Tracheal epithelial cell (primary cell): ENCODE results near the gene ARHGAP27. TPM values are rescaled to one million over a fixed set of nuclear protein-coding genes. Genes with fewer than 3 reads are reported as not detected.

Experiments used
- total RNA-seq: library from RNA; depleted of rRNA; stranded (reverse); fragments of >200 nt; gene quantifications from 2 replicates; pipeline ENCODE4 v1.2.1, GENCODE V29; 2014

Gene ARHGAP27, protein sequence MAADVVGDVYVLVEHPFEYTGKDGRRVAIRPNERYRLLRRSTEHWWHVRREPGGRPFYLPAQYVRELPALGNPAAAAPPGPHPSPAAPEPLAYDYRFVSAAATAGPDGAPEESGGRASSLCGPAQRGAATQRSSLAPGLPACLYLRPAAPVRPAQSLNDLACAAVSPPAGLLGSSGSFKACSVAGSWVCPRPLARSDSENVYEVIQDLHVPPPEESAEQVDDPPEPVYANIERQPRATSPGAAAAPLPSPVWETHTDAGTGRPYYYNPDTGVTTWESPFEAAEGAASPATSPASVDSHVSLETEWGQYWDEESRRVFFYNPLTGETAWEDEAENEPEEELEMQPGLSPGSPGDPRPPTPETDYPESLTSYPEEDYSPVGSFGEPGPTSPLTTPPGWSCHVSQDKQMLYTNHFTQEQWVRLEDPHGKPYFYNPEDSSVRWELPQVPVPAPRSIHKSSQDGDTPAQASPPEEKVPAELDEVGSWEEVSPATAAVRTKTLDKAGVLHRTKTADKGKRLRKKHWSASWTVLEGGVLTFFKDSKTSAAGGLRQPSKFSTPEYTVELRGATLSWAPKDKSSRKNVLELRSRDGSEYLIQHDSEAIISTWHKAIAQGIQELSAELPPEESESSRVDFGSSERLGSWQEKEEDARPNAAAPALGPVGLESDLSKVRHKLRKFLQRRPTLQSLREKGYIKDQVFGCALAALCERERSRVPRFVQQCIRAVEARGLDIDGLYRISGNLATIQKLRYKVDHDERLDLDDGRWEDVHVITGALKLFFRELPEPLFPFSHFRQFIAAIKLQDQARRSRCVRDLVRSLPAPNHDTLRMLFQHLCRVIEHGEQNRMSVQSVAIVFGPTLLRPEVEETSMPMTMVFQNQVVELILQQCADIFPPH
- total RNA-seq: 38.3 and 49.2 TPM in 2 replicates

DNA sequence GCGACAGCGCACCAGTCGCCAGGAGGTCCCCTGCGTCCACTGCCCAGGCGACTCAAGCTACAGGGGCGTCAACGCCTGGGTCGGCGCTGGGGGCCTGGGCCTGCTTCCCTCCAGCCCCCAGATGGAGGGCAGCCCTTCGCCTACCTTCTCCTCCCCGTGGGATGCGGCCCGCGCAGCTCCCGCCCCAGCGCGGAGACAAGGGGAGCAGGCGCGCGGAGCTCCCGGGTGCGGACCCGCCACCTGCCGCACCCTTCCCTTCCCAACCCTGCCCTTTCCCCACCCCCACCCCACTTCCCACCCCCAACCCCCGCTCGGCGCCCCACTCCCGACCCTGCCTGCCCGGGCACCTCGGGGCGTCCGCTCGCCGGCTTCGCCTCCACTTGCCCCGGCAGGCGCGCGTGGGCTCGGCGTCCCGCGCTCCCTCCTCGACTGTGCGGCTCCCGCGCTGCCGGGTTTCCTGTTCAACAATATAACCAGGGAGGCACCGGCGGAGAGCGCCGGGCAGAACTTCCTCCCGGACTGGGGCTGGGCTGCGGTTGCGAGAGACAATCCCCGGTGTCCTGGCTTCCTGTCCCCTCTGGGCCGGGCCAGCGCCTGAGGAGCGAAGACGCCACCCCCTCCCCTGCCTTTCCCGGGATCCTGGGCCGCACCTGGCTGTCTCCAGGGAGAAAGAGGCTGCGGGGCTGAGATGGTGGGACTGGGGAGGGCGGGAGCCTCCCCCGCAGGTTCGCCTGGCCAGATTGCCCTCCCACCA, at the start of gene ARHGAP27:
TSS of gene ARHGAP27 (minus strand) at position 466 of the 754 bp plus-strand sequence. CDS start 2,591 bp downstream, outside the sequence.

Other genes with a start within 250 kb of the ARHGAP27 start
- 0.85 and 6.0 TPM in 2 replicates for gene FMNL1, start 211.0 kb downstream of the ARHGAP27 start, total RNA-seq
- not detected in 2 replicates for gene SPATA32, start 170.8 kb downstream of the ARHGAP27 start, total RNA-seq
- 1.4 and 1.5 TPM in 2 replicates for gene MAP3K14, start 115.8 kb downstream of the ARHGAP27 start, total RNA-seq
- 44.3 and 53.3 TPM in 2 replicates for gene PLEKHM1, start 57.9 kb upstream of the ARHGAP27 start, total RNA-seq